Activated T-helper 9 cell treated with anti-CD3 and anti-CD28 coated beads, Interleukin-2, amount 50 U/mL, for 16 hours (primary cell): Measurements from ENCODE around the gene ZSWIM1.
A peak's percentile ranks its signal among the peaks of the same experiment; 100 is the strongest.
"Not testable (repeated sequence)": the region's sequence is repeated elsewhere in the genome, so short reads cannot be mapped to it uniquely, and the experiment has no call there.

Experiments
- DNase-seq: peaks from one replicate; pipeline ENCODE4 v3.0.0-alpha.2; 2020; ENCODE audit warnings: low read depth

Gene ZSWIM1

DNA sequence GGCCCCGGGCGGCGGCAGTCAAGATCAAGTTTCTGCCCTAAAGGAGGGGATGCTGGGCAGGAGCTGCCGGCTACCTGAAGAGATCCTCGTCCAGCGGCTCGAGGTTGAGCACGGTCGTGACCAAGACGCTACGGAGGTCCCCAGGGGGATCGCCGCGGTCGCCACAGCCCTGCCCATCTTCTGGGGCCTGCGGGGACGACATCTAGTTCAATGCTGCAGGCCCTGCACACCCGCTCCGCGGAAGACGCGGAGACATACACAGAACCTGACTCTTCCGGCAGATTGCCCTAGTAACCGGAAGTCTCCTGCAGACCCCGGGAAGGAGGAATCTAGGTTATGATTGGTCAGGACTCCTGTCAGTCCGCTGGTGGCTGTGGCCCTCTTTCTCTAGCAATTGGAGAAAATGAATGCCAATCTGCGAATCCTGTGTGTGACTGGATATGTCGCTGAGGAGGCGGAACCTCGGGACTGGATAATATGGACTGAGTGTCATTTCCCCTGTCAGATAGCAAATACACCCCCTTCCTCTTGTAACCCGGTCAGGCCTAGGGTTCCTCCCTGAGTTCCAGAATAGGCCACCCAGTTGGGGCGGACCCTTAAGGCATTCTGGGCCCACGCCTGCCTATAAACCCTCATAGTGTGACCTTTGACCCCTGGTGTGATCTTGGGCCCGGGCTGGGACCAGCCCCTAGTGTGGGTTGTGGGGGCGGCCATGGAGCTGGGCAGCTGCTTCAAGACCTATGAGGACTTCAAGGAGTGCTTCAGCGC, 23.7 kb upstream of the ZSWIM1 start, which contains the start of the genes ACOT8 and ZSWIM3:
ACOT8 (minus strand) TSS at position 279 of the 768 bp plus-strand sequence; CDS start at position 202, 77 bp downstream.
ZSWIM3 (plus strand) TSS at position 501 of the 768 bp plus-strand sequence; CDS start at position 713, 212 bp downstream.
- DNase-seq, result peak; percentile 80

DNA sequence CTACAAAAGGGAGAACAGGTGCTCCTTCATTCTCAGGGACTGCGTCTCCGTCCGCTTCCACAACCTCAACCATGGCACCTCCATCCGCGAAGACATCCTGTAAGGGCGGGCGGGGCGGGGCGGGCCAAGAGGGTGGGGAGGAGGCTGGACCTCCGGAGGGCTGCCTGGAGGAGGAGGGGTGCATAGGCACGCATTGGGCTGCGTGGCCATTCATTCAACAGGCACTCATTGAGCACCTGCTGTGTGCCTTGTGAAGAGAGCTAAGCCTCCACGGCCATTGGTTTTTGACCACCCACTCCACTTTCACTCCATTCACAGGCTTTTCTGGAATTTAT, 23.2 kb upstream of the ZSWIM1 start:
- no peak for DNase-seq

DNA sequence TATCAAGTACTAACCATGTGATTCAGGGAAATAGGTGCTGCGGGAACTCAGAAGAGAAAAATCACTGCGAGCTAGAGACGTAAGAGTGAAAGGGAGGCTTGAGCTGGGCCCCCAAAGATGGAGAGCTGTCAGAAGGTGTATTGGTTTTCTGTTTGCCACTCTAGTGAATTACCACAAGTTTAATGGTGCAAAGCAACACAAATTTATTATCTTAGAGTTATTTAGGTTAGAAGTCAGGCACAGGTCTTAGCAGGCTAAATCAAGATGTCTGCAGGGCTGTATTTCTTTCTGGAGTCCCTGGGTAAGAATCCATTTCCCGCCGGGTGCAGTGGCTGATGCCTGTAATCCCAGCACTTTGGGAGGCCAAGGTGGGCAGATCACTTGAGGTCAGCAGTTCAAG, 21.1 kb upstream of the ZSWIM1 start:
- no peak for DNase-seq

DNA sequence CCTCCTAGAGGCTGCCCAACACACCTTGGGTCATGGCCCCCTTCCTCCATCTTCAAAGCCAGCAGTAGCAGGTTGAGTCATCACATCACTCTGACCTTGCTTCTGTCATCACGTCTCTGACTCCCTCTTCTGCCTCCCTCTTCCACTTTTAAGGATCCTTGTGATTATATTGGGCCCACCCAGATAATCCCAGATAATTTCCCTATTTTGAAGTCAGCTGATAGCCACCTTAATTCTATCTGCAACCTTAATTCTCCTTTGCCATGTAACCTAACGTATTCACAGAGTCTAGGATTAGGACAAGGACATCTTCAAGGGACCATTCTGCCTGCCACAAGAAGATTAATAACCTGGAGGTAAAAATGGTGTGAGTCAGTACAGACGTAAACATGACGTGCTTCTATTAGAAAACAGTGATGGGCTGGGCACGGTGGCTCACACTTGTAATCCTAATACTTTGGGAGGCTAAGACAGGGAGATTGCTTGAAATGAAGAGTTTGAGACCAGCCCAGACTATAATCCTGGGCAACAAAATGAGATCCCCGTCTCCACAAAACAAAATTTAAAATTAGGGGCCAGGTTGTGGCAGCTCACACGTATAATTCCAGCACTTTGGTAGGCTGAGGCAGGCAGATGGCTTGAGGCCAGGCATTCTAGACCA, 20.3 kb upstream of the ZSWIM1 start:
- no peak for DNase-seq

DNA sequence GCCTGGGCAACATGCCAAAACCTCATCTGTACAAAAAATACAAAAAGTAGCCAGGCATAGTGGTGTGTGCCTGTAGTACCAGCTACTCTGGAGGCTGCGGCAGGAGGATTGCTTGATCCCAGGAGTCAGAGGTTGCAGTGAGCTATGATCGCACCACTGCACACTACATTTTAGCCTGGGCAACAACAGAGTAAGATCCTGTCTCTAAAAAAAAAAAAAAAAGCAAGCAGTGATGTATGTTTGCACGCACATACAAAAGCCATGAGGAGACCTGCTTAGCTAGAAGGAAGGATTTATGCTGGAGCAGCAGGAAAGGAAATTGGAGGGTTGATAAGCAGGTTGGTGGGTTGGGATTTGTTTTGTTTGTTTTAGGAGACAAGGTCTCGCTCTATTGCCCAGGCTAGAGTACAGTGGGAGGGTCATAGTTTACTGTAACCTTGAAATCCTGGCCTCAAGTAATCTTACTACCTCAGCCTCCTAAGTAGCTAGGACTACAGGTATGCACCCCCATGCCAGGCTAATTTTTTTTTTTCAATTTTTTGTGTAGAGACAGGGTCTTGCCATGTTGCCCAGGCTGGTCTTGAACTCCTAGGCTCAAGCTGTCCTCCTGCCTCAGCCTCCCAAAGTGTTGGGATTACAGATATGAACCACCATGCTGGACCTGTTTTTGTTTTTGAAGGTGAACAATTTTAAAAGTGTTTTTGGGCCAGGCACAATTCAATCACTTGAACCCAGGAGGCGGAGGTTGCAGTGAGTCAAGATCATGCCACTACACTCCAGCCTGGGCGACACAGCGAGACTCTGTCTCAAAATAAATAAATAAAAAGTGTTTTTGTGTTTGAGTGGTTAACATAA, 19.6 kb upstream of the ZSWIM1 start:
- no peak for DNase-seq

DNA sequence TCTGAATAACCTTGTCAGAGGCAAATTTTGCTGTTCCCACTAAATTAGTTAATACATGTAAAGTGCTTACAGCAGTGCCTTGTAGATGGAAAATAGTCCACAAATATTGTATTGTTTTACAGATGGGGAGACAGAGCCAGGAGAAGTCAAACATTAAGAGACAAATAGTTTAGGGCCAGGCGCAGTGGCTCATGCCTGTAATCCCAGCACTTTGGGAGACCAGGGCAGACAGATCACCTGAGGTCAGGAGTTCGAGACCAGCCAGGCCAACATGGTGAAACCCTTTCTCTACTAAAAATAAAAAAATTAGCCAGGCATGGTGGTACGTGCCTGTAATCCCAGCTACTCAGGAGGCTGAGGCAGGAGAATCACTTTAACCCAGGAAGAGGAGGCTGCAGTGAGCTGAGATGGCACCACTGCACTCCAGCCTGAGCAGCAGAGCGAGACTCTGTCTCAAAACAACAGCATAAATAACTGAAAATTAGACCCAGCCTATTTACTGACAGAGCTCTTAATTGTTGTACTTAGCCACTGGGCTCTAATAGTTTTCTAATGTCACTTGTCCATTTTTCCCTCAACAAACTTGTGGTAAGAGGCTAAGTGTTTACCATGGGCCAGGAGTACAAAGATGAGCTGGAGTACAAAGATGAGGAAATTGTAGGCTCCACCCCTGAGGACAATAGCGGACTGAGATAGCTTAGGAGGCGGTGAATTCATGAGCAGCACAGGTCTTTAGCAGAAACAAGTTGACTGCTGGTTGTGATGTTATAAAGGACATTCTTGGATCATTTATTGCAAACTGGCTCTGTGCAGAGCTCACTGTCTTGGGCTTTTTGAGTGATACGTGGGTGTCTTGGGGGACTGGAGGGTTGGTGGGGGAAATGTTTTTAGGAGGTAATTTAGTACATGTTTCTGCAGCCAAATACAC, 17.2 kb upstream of the ZSWIM1 start:
- DNase-seq, result no peak

DNA sequence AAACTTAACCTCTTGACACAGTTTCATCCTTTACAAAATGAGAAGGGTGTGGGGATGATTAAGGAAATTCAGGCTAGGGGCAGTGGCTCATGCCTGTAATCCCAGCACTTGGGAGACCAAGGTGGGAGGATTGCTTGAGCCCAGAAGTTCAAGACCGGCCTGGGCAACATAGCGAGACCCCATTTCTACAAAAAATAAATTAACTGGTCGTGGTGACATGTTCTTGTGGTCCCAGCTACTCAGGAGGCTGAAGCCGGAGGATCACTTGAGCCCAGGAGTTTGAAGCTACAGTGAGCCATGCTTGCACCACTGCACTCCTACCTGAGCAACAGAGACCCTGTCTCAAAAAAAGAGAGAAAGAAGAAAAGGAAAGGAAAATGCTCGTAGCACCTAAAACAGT, 14.6 kb upstream of the ZSWIM1 start:
- no peak for DNase-seq

DNA sequence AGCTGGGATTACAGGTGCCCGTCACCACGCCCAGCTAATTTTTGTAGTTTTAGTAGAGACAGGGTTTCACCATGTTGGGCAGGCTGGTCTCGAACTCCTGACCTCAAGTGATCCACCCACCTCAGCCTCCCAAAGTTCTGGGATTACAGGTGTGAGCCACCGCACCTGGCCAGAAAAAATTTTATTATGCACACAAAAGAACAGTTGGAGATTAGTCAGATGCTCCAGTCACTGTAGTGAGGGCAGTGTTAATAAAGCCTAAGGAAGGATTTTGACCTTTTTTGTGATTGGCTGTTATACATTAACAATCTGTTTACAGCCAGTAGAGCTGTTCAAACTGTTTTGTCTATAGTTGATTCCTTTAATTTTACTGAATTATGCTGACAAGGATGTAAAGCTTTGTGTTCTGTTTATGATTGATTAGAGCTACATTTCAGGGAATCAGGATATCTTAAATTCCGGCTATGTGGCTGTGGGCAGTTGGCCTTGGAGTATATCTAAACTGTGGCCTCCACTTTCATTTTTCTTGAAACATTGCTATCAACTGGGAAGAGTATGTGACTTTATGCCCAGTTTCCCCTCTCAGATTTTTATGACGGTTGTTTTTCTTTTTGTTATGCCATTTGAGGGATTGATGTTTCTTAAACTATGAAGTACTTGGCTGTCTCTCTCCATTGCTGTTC, 13.8 kb upstream of the ZSWIM1 start:
- no peak for DNase-seq

DNA sequence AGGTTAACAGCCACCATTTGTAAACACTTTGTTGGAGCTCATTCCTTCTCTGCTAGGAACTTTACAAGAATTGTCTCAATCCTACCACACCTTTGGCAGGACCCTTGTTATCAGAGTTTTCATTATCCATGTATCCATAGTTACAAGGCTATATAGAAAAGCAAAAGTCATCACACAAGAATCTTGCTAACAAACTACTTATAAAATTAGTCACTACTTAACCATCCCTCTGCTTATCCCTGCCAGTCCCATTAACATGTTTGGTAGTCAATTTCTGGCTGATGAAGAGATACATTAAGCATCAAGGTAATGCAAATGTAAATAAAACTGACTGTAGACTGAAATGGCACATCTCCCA, 13.2 kb upstream of the ZSWIM1 start:
- DNase-seq, result no peak

DNA sequence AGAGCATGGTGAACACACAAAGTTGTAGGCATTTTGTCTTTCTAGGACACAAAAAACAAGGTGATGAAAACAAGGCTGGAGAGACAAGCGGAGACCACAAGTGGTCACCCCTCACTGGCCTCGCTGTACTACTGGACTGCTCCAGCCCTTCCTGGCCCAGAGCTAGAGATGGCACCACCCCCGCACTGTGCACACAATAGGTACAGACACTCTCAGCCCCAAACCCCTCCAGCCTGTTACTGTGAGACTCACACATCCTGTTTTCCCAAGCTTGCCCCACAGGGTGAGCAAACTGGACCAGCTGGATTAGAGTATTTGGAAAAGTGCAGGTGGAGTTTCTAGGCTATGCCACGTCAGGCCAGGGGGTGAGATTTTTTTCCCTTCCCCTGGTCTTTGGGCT, 8.4 kb upstream of the ZSWIM1 start:
- DNase-seq, result no peak

DNA sequence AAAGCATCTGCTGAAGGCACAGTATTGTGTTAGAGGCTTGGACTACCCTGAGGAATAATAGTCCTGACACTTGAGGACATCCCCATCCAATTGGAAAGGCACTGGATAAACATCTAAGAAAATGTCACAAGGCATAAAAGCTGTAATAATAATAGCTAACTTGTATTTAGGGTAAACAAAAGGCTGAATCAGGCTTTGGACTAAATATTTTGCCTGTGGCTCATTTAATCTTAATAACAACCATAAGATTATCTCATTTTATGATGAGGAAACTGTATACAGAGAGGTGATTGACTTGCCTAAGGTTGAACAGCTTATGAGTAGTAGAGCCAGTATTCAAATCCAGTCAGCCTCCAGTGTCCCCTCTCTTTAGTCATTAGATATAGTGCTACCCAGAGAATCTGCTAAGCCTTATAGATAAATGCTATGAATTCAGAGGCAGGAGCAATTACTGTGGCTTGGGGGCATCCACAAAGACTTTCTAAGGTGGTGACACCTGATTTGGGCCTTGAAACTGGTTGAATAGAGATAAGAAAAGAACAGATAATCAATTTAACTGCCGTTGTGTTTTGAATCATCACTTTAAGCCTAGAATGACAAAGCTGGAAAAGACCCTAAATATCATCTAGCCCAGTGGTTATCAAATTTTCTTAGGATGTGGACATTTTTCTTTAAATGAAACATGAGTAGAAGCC, 7.5 kb upstream of the ZSWIM1 start:
- no peak for DNase-seq

DNA sequence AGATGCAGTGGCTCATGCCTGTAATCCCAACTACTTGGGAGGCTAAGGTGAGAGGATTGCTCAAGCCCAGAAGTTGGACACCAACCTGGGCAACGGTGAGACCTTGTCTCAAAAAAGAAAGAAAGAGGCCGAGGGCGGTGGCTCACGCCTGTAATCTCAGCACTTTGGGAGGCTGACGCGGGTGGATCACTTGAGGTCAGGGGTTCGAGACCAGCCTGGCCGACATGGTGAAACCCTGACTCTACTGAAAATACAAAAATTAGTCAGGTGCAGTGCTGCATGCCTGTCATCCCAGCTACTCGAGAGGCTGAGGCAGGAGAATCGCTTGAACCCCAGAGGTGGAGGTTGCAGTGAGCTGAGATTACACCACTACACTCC, 6.9 kb upstream of the ZSWIM1 start:
- DNase-seq, result not testable (repeated sequence)

DNA sequence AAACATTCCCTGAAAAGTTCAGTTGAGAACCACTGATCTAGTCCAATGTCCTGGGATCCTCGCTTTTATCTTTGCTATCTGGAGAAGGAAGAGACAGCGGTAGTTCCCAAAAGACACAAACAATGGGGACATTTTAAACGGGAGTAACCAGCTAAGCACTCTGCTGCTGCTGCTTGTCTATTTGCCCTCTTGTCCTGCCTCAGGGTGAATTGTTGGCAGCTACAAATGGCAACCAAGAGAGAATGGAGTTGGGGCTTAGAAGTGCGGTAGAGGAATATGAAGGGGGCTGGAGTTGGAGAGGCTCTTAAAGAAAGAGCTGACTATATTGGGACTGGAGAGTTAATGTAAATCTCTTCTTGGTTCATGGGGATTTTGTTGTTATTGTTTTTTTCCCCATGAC, 6.5 kb upstream of the ZSWIM1 start:
- no peak for DNase-seq

DNA sequence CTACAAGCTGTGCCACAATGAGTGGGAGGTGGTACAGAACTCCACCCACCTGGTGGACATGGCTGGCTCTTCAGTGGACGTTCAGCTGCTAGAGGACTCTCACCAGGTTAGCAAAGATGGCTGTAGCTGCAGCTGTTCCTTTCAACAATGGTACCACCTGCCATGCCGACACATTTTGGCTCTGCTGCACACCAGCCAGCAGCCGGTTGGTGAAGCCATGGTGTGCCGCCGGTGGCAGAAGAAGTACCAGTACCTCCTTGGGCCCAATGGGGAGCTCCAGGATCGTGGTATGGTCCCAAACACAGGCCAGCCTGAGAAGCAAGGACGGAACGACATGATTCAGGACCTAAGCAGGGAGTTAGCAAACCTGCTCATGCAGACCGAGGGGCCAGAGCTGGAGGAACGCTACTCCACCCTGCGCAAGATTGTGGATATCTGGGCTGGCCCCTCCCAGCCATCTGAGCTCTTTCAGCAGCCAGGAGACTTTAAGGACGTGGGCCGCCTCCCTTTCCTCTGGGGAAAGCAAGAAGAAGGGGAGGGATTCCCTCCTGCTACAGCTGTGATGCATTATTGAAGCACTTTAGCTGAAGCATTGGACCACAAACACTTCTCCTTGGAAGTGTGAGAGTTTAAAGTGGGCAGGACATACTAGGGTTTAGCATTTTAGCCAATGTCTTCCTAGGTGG, 2.8 kb upstream of the ZSWIM1 start:
- no peak for DNase-seq

DNA sequence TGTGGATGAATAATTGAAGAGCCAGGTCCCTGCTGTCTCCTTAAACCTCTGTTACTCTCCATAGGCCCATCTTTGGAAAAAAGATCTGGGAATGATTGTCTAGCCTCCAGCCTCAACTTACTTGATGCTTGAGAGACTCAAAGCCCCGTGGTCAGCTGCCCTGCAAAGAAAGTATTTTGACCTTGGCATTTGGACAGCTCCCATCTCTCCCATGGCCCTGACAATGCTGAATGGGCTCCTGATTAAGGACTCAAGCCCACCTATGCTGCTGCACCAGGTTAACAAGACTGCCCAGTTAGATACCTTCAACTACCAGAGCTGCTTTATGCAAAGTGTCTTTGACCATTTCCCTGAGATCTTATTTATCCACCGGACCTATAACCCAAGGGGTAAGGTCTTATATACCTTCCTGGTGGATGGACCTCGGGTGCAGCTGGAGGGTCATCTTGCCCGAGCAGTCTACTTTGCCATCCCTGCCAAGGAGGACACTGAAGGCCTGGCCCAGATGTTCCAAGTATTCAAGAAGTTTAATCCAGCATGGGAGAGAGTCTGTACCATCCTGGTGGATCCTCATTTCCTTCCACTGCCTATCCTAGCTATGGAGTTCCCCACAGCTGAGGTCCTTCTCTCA, 1.6 kb downstream of the ZSWIM1 start:
- no peak for DNase-seq

DNA sequence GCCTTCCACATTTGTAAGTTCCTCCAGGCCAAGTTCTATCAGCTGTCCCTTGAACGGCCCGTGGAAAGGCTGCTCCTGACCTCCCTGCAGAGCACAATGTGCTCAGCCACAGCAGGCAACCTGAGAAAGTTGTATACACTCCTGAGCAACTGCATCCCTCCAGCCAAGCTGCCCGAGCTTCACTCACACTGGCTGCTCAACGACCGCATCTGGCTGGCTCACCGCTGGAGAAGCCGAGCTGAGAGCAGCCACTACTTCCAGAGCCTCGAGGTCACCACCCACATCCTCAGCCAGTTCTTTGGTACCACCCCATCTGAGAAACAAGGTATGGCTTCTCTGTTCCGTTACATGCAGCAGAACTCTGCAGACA, 2.1 kb downstream of the ZSWIM1 start:
- DNase-seq, result no peak

DNA sequence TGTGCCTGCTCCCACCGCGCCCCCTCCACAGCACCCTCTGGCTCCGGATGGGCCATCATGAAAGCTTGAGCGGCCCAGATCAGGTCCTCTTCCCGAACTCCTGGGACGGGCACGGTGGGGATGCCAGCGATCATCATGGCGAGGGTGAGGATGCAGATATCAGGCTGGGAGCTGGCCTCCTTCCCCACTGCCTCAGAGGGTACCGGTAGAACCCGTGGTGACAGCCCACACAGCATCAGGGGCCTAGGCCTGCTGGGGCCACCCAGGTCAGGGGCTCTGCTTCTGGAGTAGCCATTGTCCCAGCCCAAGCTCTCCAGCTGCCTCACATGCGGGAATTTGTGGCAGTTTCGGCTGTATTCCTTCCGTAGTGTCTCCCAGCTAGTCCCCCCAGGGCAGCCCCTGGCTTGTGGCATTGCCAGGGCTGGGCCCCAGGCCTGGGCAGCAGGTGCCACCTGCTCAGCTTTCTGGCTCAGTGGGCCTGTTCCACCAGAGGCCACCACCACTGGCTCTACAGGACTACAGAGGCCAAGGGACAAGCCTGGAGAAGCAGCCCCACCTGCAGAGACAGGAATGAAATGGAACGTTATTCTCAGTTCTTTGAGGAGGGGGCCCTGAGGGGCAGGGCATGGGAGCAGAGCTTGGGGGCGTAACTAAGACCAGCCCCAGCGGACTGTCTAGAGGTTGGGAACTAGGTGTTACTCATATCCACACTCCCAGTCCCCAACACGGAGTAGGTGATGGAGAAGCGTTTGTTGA, 5.7 kb downstream of the ZSWIM1 start:
- no peak for DNase-seq

DNA sequence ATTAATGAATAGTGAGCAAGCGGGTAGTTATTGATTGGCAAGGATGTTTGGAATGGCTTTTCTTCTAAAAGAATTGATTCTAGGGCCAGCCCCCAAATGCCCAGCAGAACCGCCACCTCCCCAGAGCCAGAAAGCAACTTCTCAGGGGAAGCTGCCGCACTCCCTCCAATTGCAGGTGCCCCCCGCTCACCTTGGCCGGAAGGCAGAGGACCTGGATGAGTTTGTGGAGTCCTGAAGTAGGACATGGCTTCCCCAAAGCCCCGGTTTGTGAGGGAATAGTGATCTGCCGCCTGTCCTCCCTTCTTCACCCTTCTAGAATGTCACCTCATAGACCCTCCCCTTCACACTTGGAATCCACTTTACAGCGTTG, 6.3 kb downstream of the ZSWIM1 start, which contains the start of gene SPATA25:
SPATA25 (minus strand) TSS at position 277 of the 370 bp plus-strand sequence; CDS start at position 245, 32 bp downstream.
- DNase-seq, result no peak

DNA sequence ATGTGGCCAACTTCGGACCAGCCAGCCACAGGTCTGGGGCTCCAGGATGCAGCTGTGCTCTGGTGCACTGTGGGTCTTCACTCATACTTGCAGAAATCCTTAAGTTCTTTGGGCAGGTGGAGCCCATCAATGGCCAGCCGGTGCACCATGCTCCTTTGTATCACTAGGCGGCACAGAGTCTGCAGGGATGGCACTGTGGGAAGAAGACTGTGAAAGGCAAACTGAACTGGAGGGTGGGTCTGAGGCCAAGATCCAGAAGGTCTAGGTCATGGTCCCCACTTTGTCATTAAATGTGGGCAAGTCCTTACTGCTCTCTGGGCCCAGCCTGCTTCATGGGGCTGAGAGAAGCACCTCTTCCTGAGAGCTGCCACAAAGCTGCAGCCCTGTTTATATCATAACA, 7.7 kb downstream of the ZSWIM1 start:
- no peak for DNase-seq
